GM23338 (cell line): ENCODE results near the gene KRTAP1-4. TPM values are rescaled to one million over a fixed set of nuclear protein-coding genes. Genes with fewer than 3 reads are reported as not detected.
"Not testable (repeated sequence)": the region's sequence is repeated elsewhere in the genome, so short reads cannot be mapped to it uniquely, and the experiment has no call there.

Source experiments
- ATAC-seq: fragments of 200-7000 bp; cut with Tn5 transposase; 3 replicates; pipeline ENCODE4 v1.9.1; 2020
- DNase-seq: peaks from one replicate; pipeline ENCODE4 v3.0.0-alpha.2; 2015; ENCODE audit warnings: low spot score
- H2AFZ ChIP-seq: fragments of 200-600 bp; sonication (generic); 2 replicates; pipeline ENCODE4 v1.8.0; 2016; ENCODE audit warnings: antibody characterized with exemption, mild to moderate bottlenecking, moderate library complexity
- H3F3A ChIP-seq: fragments of 200-600 bp; sonication (generic); replicated peaks from 2 replicates; pipeline ENCODE4 v1.8.0; 2017; ENCODE audit warnings: antibody characterized with exemption, mixed run types, low read depth
- H3K27ac ChIP-seq: fragments of 200-600 bp; sonication (generic); 2 replicates; pipeline ENCODE4 v1.6.1; 2016; ENCODE audit warnings: low read depth
- H3K27me3 ChIP-seq: fragments of 200-600 bp; sonication (generic); 2 replicates; pipeline ENCODE4 v1.8.0; 2016; ENCODE audit warnings: mild to moderate bottlenecking, mixed run types, moderate library complexity; ENCODE audit not compliant: insufficient read depth
- H3K36me3 ChIP-seq: fragments of 200-600 bp; sonication (generic); 2 replicates; pipeline ENCODE4 v1.8.0; 2016; ENCODE audit warnings: mild to moderate bottlenecking; ENCODE audit not compliant: insufficient read depth
- H3K4me1 ChIP-seq: fragments of 200-600 bp; sonication (generic); 2 replicates; pipeline ENCODE4 v1.8.0; 2016; ENCODE audit warnings: mild to moderate bottlenecking, moderate library complexity; ENCODE audit not compliant: insufficient read depth
- H3K4me2 ChIP-seq: fragments of 200-600 bp; sonication (generic); 2 replicates; pipeline ENCODE4 v1.7.1; 2017; ENCODE audit warnings: mixed run types
- H3K4me3 ChIP-seq: fragments of 200-600 bp; sonication (generic); 2 replicates; pipeline ENCODE4 v1.6.1; 2016; ENCODE audit warnings: mixed run types
- H3K79me2 ChIP-seq: fragments of 200-600 bp; sonication (generic); replicated peaks from 2 replicates; pipeline ENCODE4 v1.8.0; 2017; ENCODE audit warnings: mild to moderate bottlenecking; ENCODE audit not compliant: insufficient read depth
- H3K9me2 ChIP-seq: fragments of 200-600 bp; sonication (generic); 2 replicates; pipeline ENCODE4 v1.8.0; 2017; ENCODE audit not compliant: insufficient read depth
- H4K20me1 ChIP-seq: fragments of 200-600 bp; sonication (generic); replicated peaks from 2 replicates; pipeline ENCODE4 v1.8.0; 2017; ENCODE audit warnings: mild to moderate bottlenecking; ENCODE audit not compliant: insufficient read depth
- H3K27ac Mint-ChIP-seq: 2 replicates; pipeline ENCODE4 v1.8.0; 2020; ENCODE audit warnings: inconsistent platforms, mild to moderate bottlenecking, moderate library complexity, mixed read lengths
- H3K27me3 Mint-ChIP-seq: 3 replicates; pipeline ENCODE4 v1.8.0; 2022; ENCODE audit warnings: low read depth, mild to moderate bottlenecking, moderate library complexity, mixed read lengths, inconsistent platforms; ENCODE audit not compliant: insufficient read depth, poor library complexity
- H3K36me3 Mint-ChIP-seq: 3 replicates; pipeline ENCODE4 v1.8.0; 2021; ENCODE audit warnings: low read depth, mild to moderate bottlenecking, inconsistent platforms, moderate library complexity, mixed read lengths
- H3K4me1 Mint-ChIP-seq: 3 replicates; pipeline ENCODE4 v1.8.0; 2020; ENCODE audit warnings: mild to moderate bottlenecking, inconsistent platforms, mixed read lengths
- H3K4me3 Mint-ChIP-seq: 3 replicates; pipeline ENCODE4 v1.8.0; 2021; ENCODE audit warnings: moderate library complexity, mild to moderate bottlenecking, inconsistent platforms, mixed read lengths
- H3K9me3 Mint-ChIP-seq: 3 replicates; pipeline ENCODE4 v1.8.0; 2020; ENCODE audit warnings: moderate library complexity, mild to moderate bottlenecking, inconsistent platforms, mixed read lengths
- CREB1 ChIP-seq: fragments of 250-450 bp; sonication (Bioruptor Pico); IDR thresholded peaks from 2 replicates; pipeline ENCODE4 v1.5.0; 2020; ENCODE audit warnings: low read depth, mild to moderate bottlenecking, moderate library complexity
- CTCF ChIP-seq, 2 experiments: fragments of 200-600 bp in 1 of 2; sonication (generic) in 1 of 2; conservative IDR thresholded peaks; 2 replicates each; pipeline versions ENCODE4 v1.5.1 to v1.6.1; 2016 to 2017; ENCODE audit warnings: antibody characterized with exemption in 2 of 2, low read depth in 2 of 2, mild to moderate bottlenecking in 2 of 2, moderate library complexity in 1 of 2
- EZH2 ChIP-seq: fragments of 200-600 bp; sonication (generic); IDR thresholded peaks from one replicate; pipeline ENCODE4 v1.8.0; 2017; ENCODE audit warnings: antibody characterized with exemption, mild to moderate bottlenecking, low read depth; ENCODE audit not compliant: unreplicated experiment
- JUNB ChIP-seq: IDR thresholded peaks from one replicate; pipeline ENCODE4 v1.6.1; 2016; ENCODE audit warnings: antibody characterized with exemption; ENCODE audit not compliant: unreplicated experiment
- NANOG ChIP-seq: IDR thresholded peaks from 2 replicates; pipeline ENCODE4 v1.6.1; 2016; ENCODE audit warnings: antibody characterized with exemption, borderline replicate concordance
- POLR2AphosphoS5 ChIP-seq: IDR thresholded peaks from 2 replicates; pipeline ENCODE4 v1.6.1; 2016; ENCODE audit warnings: antibody characterized with exemption, low read depth
- STAT1 ChIP-seq: IDR thresholded peaks from one replicate; pipeline ENCODE4 v1.6.1; 2016; ENCODE audit warnings: antibody characterized with exemption; ENCODE audit not compliant: unreplicated experiment
- ZNF114 ChIP-seq: fragments of 250-450 bp; sonication (Bioruptor Pico); IDR thresholded peaks from 2 replicates; pipeline ENCODE4 v1.5.0; 2020; ENCODE audit warnings: mild to moderate bottlenecking, moderate library complexity
- polyA plus RNA-seq: library from polyadenylated mRNA; unstranded; fragments of >200 nt; fragmentation: Nextera tagmentation; extraction: Ambion mirVana; gene quantifications from 2 replicates; pipeline ENCODE4 v1.2.1, GENCODE V29; 2016
- total RNA-seq: library from RNA; depleted of rRNA; stranded (reverse); fragments of >200 nt; shearing (Covaris generic); gene quantifications from 2 replicates; pipeline ENCODE4 v1.2.3, GENCODE V29; 2014
- TF ChIP-seq, protein P1 (sequence below): IDR thresholded peaks from 2 replicates; pipeline ENCODE4 v1.6.1; 2016; ENCODE audit warnings: antibody characterized with exemption
- TF ChIP-seq, protein P2 (sequence below): IDR thresholded peaks from one replicate; pipeline ENCODE4 v1.6.1; 2018; ENCODE audit warnings: antibody characterized with exemption; ENCODE audit not compliant: unreplicated experiment

KRTAP1-4 gene
- total and polyA plus RNA-seq, 2 experiments from 2014 or later, result not detected

DNA sequence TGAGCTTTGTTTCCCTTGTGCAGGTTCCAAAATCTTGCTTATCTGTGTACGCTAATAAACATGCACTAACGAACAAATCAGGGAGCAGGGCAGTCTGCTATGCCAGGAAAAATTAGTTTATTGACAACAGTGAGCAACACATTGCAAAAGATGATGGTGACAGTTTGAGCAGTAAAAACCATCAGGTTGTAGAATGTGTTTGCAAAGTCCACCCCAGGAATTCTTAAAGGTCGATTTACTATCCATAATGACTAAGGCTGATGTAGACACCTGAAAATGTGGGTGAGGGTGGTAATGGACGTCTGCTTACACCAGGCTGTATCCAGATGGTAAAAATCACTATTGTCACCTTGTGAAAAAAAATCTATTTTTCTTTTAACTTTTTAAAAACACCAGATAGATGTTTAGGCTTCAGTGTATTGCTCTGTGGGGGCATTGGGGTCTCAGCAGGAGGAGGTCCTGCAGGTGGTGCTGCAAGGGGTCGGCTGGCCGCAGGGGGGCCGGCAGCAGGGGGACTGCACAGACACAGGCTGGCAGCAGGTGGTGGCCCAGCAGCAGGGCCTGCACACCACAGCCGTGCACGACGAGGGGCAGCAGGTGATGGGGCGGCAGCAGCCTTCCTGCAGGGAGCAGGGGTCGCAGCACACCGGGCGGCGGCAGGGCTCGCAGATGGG is 35.2 kb upstream of the KRTAP1-4 start:
- not testable (repeated sequence) for H3K27me3 ChIP-seq, DNase-seq, H3K4me2 ChIP-seq, H3K4me3 Mint-ChIP-seq, H3K36me3 Mint-ChIP-seq, H2AFZ ChIP-seq, H3K9me3 Mint-ChIP-seq, H4K20me1 ChIP-seq, H3K9me2 ChIP-seq, H3K27ac Mint-ChIP-seq, H3F3A ChIP-seq, H3K4me3 ChIP-seq, H3K36me3 ChIP-seq, H3K27me3 Mint-ChIP-seq, H3K4me1 ChIP-seq, H3K4me1 Mint-ChIP-seq, H3K79me2 ChIP-seq, H3K27ac ChIP-seq
- ATAC-seq, result peak; percentile 48

- Mint-ChIP-seq H3K9me3 (no peaks in the 10 kb centered on the region), H3K27me3 (no peaks in the 10 kb centered on the region), H3K4me3 (no peak overlapping the region), H3K4me1 (peaks cover 2% of the 10 kb centered on the region), H3K27ac (no peak overlapping the region), H3K36me3 (no peaks in the 10 kb centered on the region)
- Histone ChIP-seq H2AFZ (no peak overlapping the region), H3K27ac (no peak overlapping the region), H3K4me2 (no peak overlapping the region), H3K4me1 (0 out of 2 replicates have a peak, but pooled peaks cover 2% of the 10 kb centered on the region), H3K27me3 (no peaks in the 10 kb centered on the region), H4K20me1 (no peaks in the 10 kb centered on the region), H3K9me2 (no peaks in the 10 kb centered on the region; the same call in none of the 2 replicates), H3F3A (no peaks in the 10 kb centered on the region), H3K79me2 (no peaks in the 10 kb centered on the region), H3K4me3 (no peak overlapping the region), H3K36me3 (no peaks in the 10 kb centered on the region)
- TF ChIP-seq POLR2AphosphoS5 (no peak), CREB1 (CRISPR knock-in tag) (no peak), NANOG (no peak), EZH2 (no peak), JUNB (no peak), STAT1 (no peak), ZNF114 (no peak), CTCF (conservative IDR thresholded peaks at IDR 0.05; ENCODE audit: low read depth in 2 of 2) (no peak)
- TF ChIP-seq, protein P1, sequence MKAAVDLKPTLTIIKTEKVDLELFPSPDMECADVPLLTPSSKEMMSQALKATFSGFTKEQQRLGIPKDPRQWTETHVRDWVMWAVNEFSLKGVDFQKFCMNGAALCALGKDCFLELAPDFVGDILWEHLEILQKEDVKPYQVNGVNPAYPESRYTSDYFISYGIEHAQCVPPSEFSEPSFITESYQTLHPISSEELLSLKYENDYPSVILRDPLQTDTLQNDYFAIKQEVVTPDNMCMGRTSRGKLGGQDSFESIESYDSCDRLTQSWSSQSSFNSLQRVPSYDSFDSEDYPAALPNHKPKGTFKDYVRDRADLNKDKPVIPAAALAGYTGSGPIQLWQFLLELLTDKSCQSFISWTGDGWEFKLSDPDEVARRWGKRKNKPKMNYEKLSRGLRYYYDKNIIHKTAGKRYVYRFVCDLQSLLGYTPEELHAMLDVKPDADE, result no peak
- TF ChIP-seq, protein P2, sequence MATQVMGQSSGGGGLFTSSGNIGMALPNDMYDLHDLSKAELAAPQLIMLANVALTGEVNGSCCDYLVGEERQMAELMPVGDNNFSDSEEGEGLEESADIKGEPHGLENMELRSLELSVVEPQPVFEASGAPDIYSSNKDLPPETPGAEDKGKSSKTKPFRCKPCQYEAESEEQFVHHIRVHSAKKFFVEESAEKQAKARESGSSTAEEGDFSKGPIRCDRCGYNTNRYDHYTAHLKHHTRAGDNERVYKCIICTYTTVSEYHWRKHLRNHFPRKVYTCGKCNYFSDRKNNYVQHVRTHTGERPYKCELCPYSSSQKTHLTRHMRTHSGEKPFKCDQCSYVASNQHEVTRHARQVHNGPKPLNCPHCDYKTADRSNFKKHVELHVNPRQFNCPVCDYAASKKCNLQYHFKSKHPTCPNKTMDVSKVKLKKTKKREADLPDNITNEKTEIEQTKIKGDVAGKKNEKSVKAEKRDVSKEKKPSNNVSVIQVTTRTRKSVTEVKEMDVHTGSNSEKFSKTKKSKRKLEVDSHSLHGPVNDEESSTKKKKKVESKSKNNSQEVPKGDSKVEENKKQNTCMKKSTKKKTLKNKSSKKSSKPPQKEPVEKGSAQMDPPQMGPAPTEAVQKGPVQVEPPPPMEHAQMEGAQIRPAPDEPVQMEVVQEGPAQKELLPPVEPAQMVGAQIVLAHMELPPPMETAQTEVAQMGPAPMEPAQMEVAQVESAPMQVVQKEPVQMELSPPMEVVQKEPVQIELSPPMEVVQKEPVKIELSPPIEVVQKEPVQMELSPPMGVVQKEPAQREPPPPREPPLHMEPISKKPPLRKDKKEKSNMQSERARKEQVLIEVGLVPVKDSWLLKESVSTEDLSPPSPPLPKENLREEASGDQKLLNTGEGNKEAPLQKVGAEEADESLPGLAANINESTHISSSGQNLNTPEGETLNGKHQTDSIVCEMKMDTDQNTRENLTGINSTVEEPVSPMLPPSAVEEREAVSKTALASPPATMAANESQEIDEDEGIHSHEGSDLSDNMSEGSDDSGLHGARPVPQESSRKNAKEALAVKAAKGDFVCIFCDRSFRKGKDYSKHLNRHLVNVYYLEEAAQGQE, result no peak
- DNase-seq (no peak), ATAC-seq (no peak)
Measured at GRCh38 chr17:41064301-41064700, 34.3 kb upstream of the KRTAP1-4 start.
